Erythroblast (primary cell): ENCODE results near the gene SPRR2F.

Experiments used
- GATA1 ChIP-seq: IDR thresholded peaks from 2 replicates; pipeline ENCODE4 v1.6.1; 2011; ENCODE audit warnings: low read depth, mild to moderate bottlenecking, control low read depth, low read length, moderate library complexity
- POLR2A ChIP-seq: IDR thresholded peaks from 2 replicates; pipeline ENCODE4 v1.6.1; 2011; ENCODE audit warnings: mild to moderate bottlenecking, low read length

GRCh38 chr1:153127296-153127695 lies 14.0 kb upstream of the SPRR2F start:
- no peak for TF ChIP-seq POLR2A
- no peak for TF ChIP-seq GATA1
